Measurements from ENCODE around the gene ABLIM1.

GRCh38 chr10:114662646-114663217, 4.7 kb upstream of the ABLIM1 start:
- no peak for TF ChIP-seq CTCF (IDR thresholded peaks at IDR 0.05)
- no peak for TF ChIP-seq POLR2A (IDR thresholded peaks at IDR 0.05)
